K562 (cell line): ENCODE results near the gene NCAPG2. TPM values are rescaled to one million over a fixed set of nuclear protein-coding genes. Genes with fewer than 3 reads are reported as not detected.
A peak's percentile ranks its signal among the peaks of the same experiment; 100 is the strongest.

Source experiments
- ARID1B ChIP-seq: fragments of 450-650 bp; IDR thresholded peaks from 2 replicates; pipeline ENCODE4 v1.6.1; 2016; ENCODE audit warnings: antibody characterized with exemption, mild to moderate bottlenecking, inconsistent platforms
- BACH1 ChIP-seq: fragments of 200-800 bp; sonication (Bioruptor generic); IDR thresholded peaks from 2 replicates; pipeline ENCODE4 v1.6.1; 2016; ENCODE audit warnings: missing genetic modification characterization, missing compliant biosample characterization
- CBFB ChIP-seq: sonication (generic); formaldehyde crosslinking; IDR thresholded peaks from 2 replicates; pipeline ENCODE4 v1.4.0; 2020; ENCODE audit warnings: mild to moderate bottlenecking, missing genetic modification reagents
- FOXA3 ChIP-seq, 2 experiments: fragments of 450-650 bp in 1 of 2; sonication (generic) in 1 of 2; formaldehyde crosslinking; IDR thresholded peaks in 1 of 2; conservative IDR thresholded peaks in 1 of 2; 2 replicates each; pipeline versions ENCODE4 v1.4.0 to v1.8.0; 2020 to 2022; ENCODE audit warnings: mild to moderate bottlenecking in 2 of 2, missing genetic modification reagents in 1 of 2
- GTF2A2 ChIP-seq: IDR thresholded peaks from 2 replicates; pipeline ENCODE4 v1.6.1; 2016; ENCODE audit warnings: mild to moderate bottlenecking, missing genetic modification characterization, missing compliant biosample characterization
- GTF2B ChIP-seq: IDR thresholded peaks from 2 replicates; pipeline ENCODE4 v1.6.1; 2011; ENCODE audit not compliant: insufficient read length; ENCODE audit errors: extremely low read depth
- HEY1 ChIP-seq: fragments of 250-450 bp; sonication (Bioruptor Pico); IDR thresholded peaks from 2 replicates; pipeline ENCODE4 v1.5.0; 2020; ENCODE audit warnings: mild to moderate bottlenecking, moderate library complexity, borderline replicate concordance
- RFX1 ChIP-seq: fragments of 450-650 bp; IDR thresholded peaks from 2 replicates; pipeline ENCODE4 v1.6.1; 2016; ENCODE audit warnings: mild to moderate bottlenecking, moderate library complexity
- RREB1 ChIP-seq: fragments of 250-450 bp; sonication (Bioruptor Pico); IDR thresholded peaks from 2 replicates; pipeline ENCODE4 v1.4.0; 2020
- STAG1 ChIP-seq: sonication (generic); formaldehyde crosslinking; IDR thresholded peaks from 2 replicates; pipeline ENCODE4 v1.5.0; 2020; ENCODE audit warnings: missing genetic modification reagents, borderline replicate concordance
- TAF1 ChIP-seq: IDR thresholded peaks from 2 replicates; pipeline ENCODE4 v1.6.1; 2011; ENCODE audit warnings: mild to moderate bottlenecking, low read length, moderate library complexity; ENCODE audit not compliant: insufficient read depth, control insufficient read depth, severe bottlenecking; ENCODE audit errors: extremely low read depth
- YBX1 ChIP-seq: fragments of 450-650 bp; IDR thresholded peaks from 2 replicates; pipeline ENCODE4 v1.7.1; 2016; ENCODE audit warnings: mild to moderate bottlenecking
- ZBTB12 ChIP-seq: fragments of 250-450 bp; sonication (Bioruptor Pico); IDR thresholded peaks from 2 replicates; pipeline ENCODE4 v1.4.0; 2020
- ZNF143 ChIP-seq: sonication (generic); formaldehyde crosslinking; IDR thresholded peaks from 2 replicates; pipeline ENCODE4 v1.9.0; 2022; ENCODE audit warnings: mild to moderate bottlenecking, missing genetic modification reagents
- ZNF639 ChIP-seq, 2 experiments: fragments of 200-800 bp in 1 of 2; sonication (Bioruptor generic) in 1 of 2; sonication (generic) in 1 of 2; formaldehyde crosslinking in 1 of 2; IDR thresholded peaks in 1 of 2; conservative IDR thresholded peaks in 1 of 2; 2 replicates each; pipeline versions ENCODE4 v1.5.0 to v1.6.1; 2016 to 2020; ENCODE audit warnings: missing compliant biosample characterization in 1 of 2, missing genetic modification characterization in 1 of 2, missing genetic modification reagents in 1 of 2
- ZSCAN32 ChIP-seq: fragments of 450-650 bp; formaldehyde crosslinking; IDR thresholded peaks from 2 replicates; pipeline ENCODE4 v1.4.0; 2020; ENCODE audit warnings: mild to moderate bottlenecking, moderate library complexity
- polyA plus RNA-seq, 8 experiments: library from polyadenylated mRNA; depleted of rRNA in 4 of 8; stranded (reverse) in 5 of 8; unstranded in 3 of 8; fragments of >200 nt; fragmentation: Nextera tagmentation in 2 of 8; fragmentation: Illumina TruSeq in 1 of 8; extraction: Ambion mirVana in 2 of 8; extraction: Trizol in 1 of 8; gene quantifications; 2 replicates each; pipeline versions ENCODE4 v1.2.1 to v1.2.3, GENCODE V29; 2011 to 2014; ENCODE audit warnings: inconsistent platforms in 1 of 8, missing spikeins in 1 of 8
- total RNA-seq, 7 experiments: library from RNA; depleted of rRNA in 6 of 7; stranded (reverse); fragments of >200 nt in 6 of 7; fragmentation: Illumina TruSeq in 2 of 7; extraction: Trizol in 2 of 7; gene quantifications; 2 replicates each; pipeline versions ENCODE4 v1.2.1 to v1.2.3, GENCODE V29; 2011 to 2021; ENCODE audit warnings: low replicate concordance in 1 of 7
- TF ChIP-seq, protein P1 (sequence below): sonication (generic); formaldehyde crosslinking; IDR thresholded peaks from 2 replicates; pipeline ENCODE4 v1.8.0; 2023; ENCODE audit warnings: mild to moderate bottlenecking, missing genetic modification reagents

NCAPG2 gene
- total and polyA plus RNA-seq, 9 of the 15 experiments (the other 6 are each of a cell fraction or from before 2014, with no cell fraction given): 21.5 to 127 (median 86.1) TPM

DNA sequence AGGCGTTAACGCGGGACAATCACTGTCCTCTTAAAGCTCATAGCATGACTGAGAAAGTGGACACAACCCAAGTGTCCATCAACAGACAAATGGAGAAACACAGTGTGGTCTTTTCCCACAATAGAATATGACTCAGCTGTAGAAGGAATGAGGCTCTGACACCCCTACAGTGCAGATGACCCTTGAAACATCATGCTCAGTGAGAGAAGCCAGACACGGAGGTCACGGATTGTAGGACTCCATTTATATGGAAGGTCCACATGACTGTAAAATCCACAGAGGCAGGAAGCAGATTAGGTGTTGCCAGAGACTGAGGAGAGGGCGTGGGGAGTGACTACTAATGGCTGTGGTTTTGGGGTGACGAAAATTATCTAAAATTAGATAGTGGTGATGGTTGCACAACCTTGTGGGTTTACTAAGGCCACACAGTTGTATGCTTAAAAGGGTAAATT, 6.1 kb upstream of the NCAPG2 start (continued):
- TF ChIP-seq RREB1 (CRISPR knock-in tag): no peak
- TF ChIP-seq RFX1: no peak
- TF ChIP-seq, protein P1, sequence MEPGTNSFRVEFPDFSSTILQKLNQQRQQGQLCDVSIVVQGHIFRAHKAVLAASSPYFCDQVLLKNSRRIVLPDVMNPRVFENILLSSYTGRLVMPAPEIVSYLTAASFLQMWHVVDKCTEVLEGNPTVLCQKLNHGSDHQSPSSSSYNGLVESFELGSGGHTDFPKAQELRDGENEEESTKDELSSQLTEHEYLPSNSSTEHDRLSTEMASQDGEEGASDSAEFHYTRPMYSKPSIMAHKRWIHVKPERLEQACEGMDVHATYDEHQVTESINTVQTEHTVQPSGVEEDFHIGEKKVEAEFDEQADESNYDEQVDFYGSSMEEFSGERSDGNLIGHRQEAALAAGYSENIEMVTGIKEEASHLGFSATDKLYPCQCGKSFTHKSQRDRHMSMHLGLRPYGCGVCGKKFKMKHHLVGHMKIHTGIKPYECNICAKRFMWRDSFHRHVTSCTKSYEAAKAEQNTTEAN (CRISPR knock-in tag): 0 out of 2 replicates have a peak, but pooled peaks have one; percentile 40
- no peak for TF ChIP-seq GTF2A2
- TF ChIP-seq CBFB (CRISPR knock-in tag): no peak
- peak in 1 of 2 experiments; percentile 70; a peak in 2 of 4 replicates for TF ChIP-seq FOXA3 (CRISPR knock-in tag; conservative IDR thresholded peaks at IDR 0.05 in 1 of 2, IDR thresholded peaks at IDR 0.05 in 1 of 2)
- no peak for TF ChIP-seq YBX1
- no peak for TF ChIP-seq ZSCAN32 (CRISPR knock-in tag)
- peak; percentile 28; the same call in 1 of the 2 replicates for TF ChIP-seq BACH1
- no peak for TF ChIP-seq ZNF143 (CRISPR knock-in tag)
- TF ChIP-seq HEY1 (CRISPR knock-in tag): no peak
- no peak for TF ChIP-seq GTF2B
- no peak for TF ChIP-seq STAG1 (CRISPR knock-in tag)
- no peak for TF ChIP-seq TAF1
- 0 out of 4 replicates have a peak, but pooled peaks of 1 of the 2 experiments have one; percentile 28 for TF ChIP-seq ZNF639 (CRISPR knock-in tag; conservative IDR thresholded peaks at IDR 0.05 in 1 of 2, IDR thresholded peaks at IDR 0.05 in 1 of 2)
- TF ChIP-seq ARID1B: peak; percentile 66; the same call in 1 of the 2 replicates
- no peak for TF ChIP-seq ZBTB12
